Colonic mucosa (tissue), 4 donors: ENCODE results near the gene PGLYRP2. TPM values are rescaled to one million over a fixed set of nuclear protein-coding genes. Genes with fewer than 3 reads are reported as not detected.

Source experiments
- DNase-seq: peaks from one replicate; pipeline ENCODE4 v3.0.0-alpha.2; 2020
- H3K27ac ChIP-seq: fragments of 200-600 bp; one replicate; pipeline ENCODE4 v1.8.0; 2021
- H3K27me3 ChIP-seq: fragments of 200-600 bp; one replicate; pipeline ENCODE4 v1.8.0; 2021
- H3K36me3 ChIP-seq: fragments of 200-600 bp; one replicate; pipeline ENCODE4 v1.8.0; 2021
- H3K4me1 ChIP-seq: fragments of 200-600 bp; one replicate; pipeline ENCODE4 v1.8.0; 2021; ENCODE audit warnings: mild to moderate bottlenecking
- H3K4me3 ChIP-seq: fragments of 200-600 bp; one replicate; pipeline ENCODE4 v1.8.0; 2021
- H3K9ac ChIP-seq, 2 donors: one replicate each; pipeline ENCODE4 v1.7.0; 2013; ENCODE audit warnings: control low read depth in 2 of 2, low read depth in 2 of 2, low read length in 2 of 2
- H3K9me3 ChIP-seq: fragments of 200-600 bp; one replicate; pipeline ENCODE4 v1.8.0; 2021
- CTCF ChIP-seq: fragments of 200-600 bp; IDR thresholded peaks from one replicate; pipeline ENCODE4 v1.8.0; 2022; ENCODE audit warnings: antibody characterized with exemption, mild to moderate bottlenecking
- intact Hi-C: fragments of 100-400 bp; cut with DNase I; formaldehyde crosslinking; loops from one replicate; pipeline ENCODE4 v1.14.1; 2022
- total RNA-seq, 2 donors: library from RNA; stranded (reverse); fragmentation: NEBNext Ultra II Directional in 1 of 2; extraction: Animal tissue kit (Norgen Biotek cat#: 25700) in 1 of 2; gene quantifications; one replicate each; pipeline ENCODE4 v1.2.1, GENCODE V29; 2021
- donor health status: healthy.
- donor health status: DM: no; HTN: no; CAD: no.
- donor health status: DM: no; HTN: no; CAD: no.

Gene PGLYRP2
- total RNA-seq, 2 donors from 2014 or later, result not detected

- intact Hi-C loops, result no loop called here
- Histone ChIP-seq H3K27me3 (no peaks in the 10 kb centered on the region), H3K27ac (peak overlapping the region; percentile 90), H3K4me1 (peaks cover 13% of the 10 kb centered on the region), H3K4me3 (peak overlapping the region; percentile 73), H3K36me3 (no peaks in the 10 kb centered on the region), H3K9me3 (no peaks in the 10 kb centered on the region), H3K9ac (peak overlapping the region; percentile 79 to 84)
- TF ChIP-seq CTCF, result no peak
- peak; percentile 93 for DNase-seq
Observed at GRCh38 chr19:15432629-15433518, 46.4 kb downstream of the PGLYRP2 start.

- Histone ChIP-seq H3K9ac (peak overlapping the region; percentile 76 to 82), H3K4me1 (peaks cover 13% of the 10 kb centered on the region), H3K27me3 (no peaks in the 10 kb centered on the region), H3K36me3 (peaks cover 2% of the 10 kb centered on the region), H3K27ac (no peak overlapping the region), H3K4me3 (peak overlapping the region; percentile 85), H3K9me3 (no peaks in the 10 kb centered on the region)
- TF ChIP-seq CTCF, result no peak
- intact Hi-C loops, result no loop called here
- no peak for DNase-seq
Observed at GRCh38 chr19:15432018-15432494, 47.2 kb downstream of the PGLYRP2 start.

GRCh38 chr19:15431396-15432017 is 47.8 kb downstream of the PGLYRP2 start:
- Histone ChIP-seq H3K36me3 (peaks cover 7% of the 10 kb centered on the region), H3K9ac (peak overlapping the region; percentile 76 to 82), H3K4me1 (peaks cover 13% of the 10 kb centered on the region), H3K9me3 (no peaks in the 10 kb centered on the region), H3K27ac (no peak overlapping the region), H3K4me3 (peak overlapping the region; percentile 85), H3K27me3 (no peaks in the 10 kb centered on the region)
- intact Hi-C loops, result no loop called here
- TF ChIP-seq CTCF, result no peak
- no peak for DNase-seq

- DNase-seq, result no peak
- H3K36me3 ChIP-seq, result peaks cover 7% of the 10 kb centered on the region
- no peaks in the 10 kb centered on the region for H3K27me3 ChIP-seq
- intact Hi-C loops, result no loop called here
- H3K4me1 ChIP-seq, result peaks cover 13% of the 10 kb centered on the region
- H3K9ac ChIP-seq, result peak overlapping the region in 1 of 2 donors; percentile 76
- H3K4me3 ChIP-seq, result no peak overlapping the region
- H3K9me3 ChIP-seq, result no peaks in the 10 kb centered on the region
- TF ChIP-seq CTCF, result no peak
- no peak overlapping the region for H3K27ac ChIP-seq
Observed at GRCh38 chr19:15430526-15431120, 48.7 kb downstream of the PGLYRP2 start.

GRCh38 chr19:15429825-15430467 is 49.4 kb downstream of the PGLYRP2 start:
- Histone ChIP-seq H3K9ac (no peak overlapping the region), H3K4me1 (peaks cover 13% of the 10 kb centered on the region), H3K9me3 (no peaks in the 10 kb centered on the region), H3K27ac (no peak overlapping the region), H3K27me3 (no peaks in the 10 kb centered on the region), H3K36me3 (peaks cover 7% of the 10 kb centered on the region), H3K4me3 (no peak overlapping the region)
- TF ChIP-seq CTCF, result no peak
- DNase-seq, result no peak
- intact Hi-C loops, result loop anchor here (10.0 kb wide), 1 partner anchor 125 kb away; no protein-coding TSS in a partner anchor
